HepG2 (cell line): ENCODE data around the gene SLA2. TPM values are rescaled to one million over a fixed set of nuclear protein-coding genes. Genes with fewer than 3 reads are reported as not detected.

Experiments
- FOXO4 ChIP-seq: sonication (generic); formaldehyde crosslinking; conservative IDR thresholded peaks from 2 replicates; pipeline ENCODE4 v1.8.1; 2023; ENCODE audit warnings: missing genetic modification reagents
- HNF4A ChIP-seq: sonication (generic); formaldehyde crosslinking; IDR thresholded peaks from 2 replicates; pipeline ENCODE4 v1.4.0; 2020; ENCODE audit warnings: missing genetic modification reagents
- HOXA3 ChIP-seq: sonication (generic); formaldehyde crosslinking; IDR thresholded peaks from 2 replicates; pipeline ENCODE4 v1.5.0; 2020; ENCODE audit warnings: missing genetic modification reagents
- IRF9 ChIP-seq: sonication (generic); formaldehyde crosslinking; IDR thresholded peaks from 2 replicates; pipeline ENCODE4 v1.8.0; 2022; ENCODE audit warnings: missing genetic modification reagents, mild to moderate bottlenecking, borderline replicate concordance
- MIXL1 ChIP-seq: IDR thresholded peaks from 2 replicates; pipeline ENCODE4 v1.6.1; 2016
- RCOR2 ChIP-seq: IDR thresholded peaks from 2 replicates; pipeline ENCODE4 v1.6.1; 2016; ENCODE audit warnings: missing biosample characterization, missing genetic modification reagents
- RFX1 ChIP-seq: fragments of 450-650 bp; IDR thresholded peaks from 2 replicates; pipeline ENCODE4 v1.6.1; 2017
- RXRA ChIP-seq: sonication (generic); formaldehyde crosslinking; IDR thresholded peaks from 2 replicates; pipeline ENCODE4 v1.5.1; 2020; ENCODE audit warnings: missing genetic modification reagents
- TP53 ChIP-seq: sonication (generic); formaldehyde crosslinking; conservative IDR thresholded peaks from 2 replicates; pipeline ENCODE4 v1.4.0; 2020; ENCODE audit warnings: missing genetic modification reagents
- TRIM24 ChIP-seq: sonication (generic); formaldehyde crosslinking; IDR thresholded peaks from 2 replicates; pipeline ENCODE4 v1.8.0; 2022; ENCODE audit warnings: mild to moderate bottlenecking, missing genetic modification reagents
- ZBTB8A ChIP-seq: sonication (generic); formaldehyde crosslinking; IDR thresholded peaks from 2 replicates; pipeline ENCODE4 v1.4.0; 2020; ENCODE audit warnings: mild to moderate bottlenecking, low read depth, missing genetic modification reagents, borderline replicate concordance
- ZHX1 ChIP-seq: sonication (generic); formaldehyde crosslinking; IDR thresholded peaks from 2 replicates; pipeline ENCODE4 v1.8.1; 2022; ENCODE audit warnings: low read depth, mild to moderate bottlenecking, missing genetic modification reagents
- ZNF12 ChIP-seq: sonication (generic); formaldehyde crosslinking; IDR thresholded peaks from 2 replicates; pipeline ENCODE4 v1.5.0; 2020; ENCODE audit warnings: missing genetic modification reagents
- ZNF281 ChIP-seq: sonication (generic); formaldehyde crosslinking; IDR thresholded peaks from 2 replicates; pipeline ENCODE4 v1.4.0; 2020; ENCODE audit warnings: missing genetic modification reagents, borderline replicate concordance
- ZNF33B ChIP-seq: sonication (generic); formaldehyde crosslinking; IDR thresholded peaks from 2 replicates; pipeline ENCODE4 v1.5.1; 2020; ENCODE audit warnings: mild to moderate bottlenecking, missing genetic modification reagents
- ZNF678 ChIP-seq: sonication (generic); formaldehyde crosslinking; IDR thresholded peaks from 2 replicates; pipeline ENCODE4 v1.4.0; 2020; ENCODE audit warnings: mild to moderate bottlenecking, missing genetic modification reagents
- ZNF703 ChIP-seq: sonication (generic); formaldehyde crosslinking; IDR thresholded peaks from 2 replicates; pipeline ENCODE4 v1.5.1; 2020; ENCODE audit warnings: missing genetic modification reagents, mild to moderate bottlenecking, moderate library complexity, borderline replicate concordance
- ZNF766 ChIP-seq: sonication (generic); formaldehyde crosslinking; IDR thresholded peaks from 2 replicates; pipeline ENCODE4 v1.5.0; 2020; ENCODE audit warnings: missing genetic modification reagents, borderline replicate concordance
- ZNF773 ChIP-seq: sonication (generic); formaldehyde crosslinking; IDR thresholded peaks from 2 replicates; pipeline ENCODE4 v1.4.0; 2020; ENCODE audit warnings: missing genetic modification reagents, borderline replicate concordance
- ZNF777 ChIP-seq: sonication (generic); formaldehyde crosslinking; IDR thresholded peaks from 2 replicates; pipeline ENCODE4 v1.4.0; 2020; ENCODE audit warnings: missing genetic modification reagents
- ZSCAN5A ChIP-seq: sonication (generic); formaldehyde crosslinking; IDR thresholded peaks from 2 replicates; pipeline ENCODE4 v1.8.0; 2022; ENCODE audit warnings: mild to moderate bottlenecking, missing genetic modification reagents, borderline replicate concordance
- polyA plus RNA-seq, 8 experiments: library from polyadenylated mRNA; depleted of rRNA in 3 of 8; stranded (reverse) in 7 of 8; unstranded in 1 of 8; fragments of >200 nt; fragmentation: Illumina TruSeq in 4 of 8; extraction: Trizol in 4 of 8; gene quantifications; 2 replicates each; pipeline versions ENCODE4 v1.2.1 to v1.2.3, GENCODE V29; 2011 to 2016; ENCODE audit warnings: low read depth in 4 of 8, missing spikeins in 1 of 8, mixed read lengths in 1 of 8; ENCODE audit not compliant: insufficient read depth in 1 of 8
- total RNA-seq, 5 experiments: library from RNA; depleted of rRNA; stranded (reverse); fragments of >200 nt; fragmentation: Illumina TruSeq; extraction: Trizol; gene quantifications; 2 replicates each; pipeline ENCODE4 v1.2.3, GENCODE V29; 2016; ENCODE audit warnings: low read depth in 1 of 5

Gene SLA2
- total and polyA plus RNA-seq, 2 of the 13 experiments (the other 11 are each of a cell fraction or from before 2014, with no cell fraction given), result 1.6 to 3.6 TPM

GRCh38 chr20:36607586-36608387 is 38.2 kb downstream of the SLA2 start (continued):
- TF ChIP-seq ZSCAN5A (CRISPR knock-in tag) (no peak; the same call in 1 of the 2 replicates), ZNF777 (CRISPR knock-in tag) (no peak), ZHX1 (CRISPR knock-in tag) (peak; percentile 94; the same call in 1 of the 2 replicates), ZNF33B (no peak), ZNF773 (no peak), ZNF12 (CRISPR knock-in tag) (peak; percentile 82; the same call in 1 of the 2 replicates), ZNF703 (CRISPR knock-in tag) (no peak), ZNF678 (CRISPR knock-in tag) (no peak), TP53 (CRISPR knock-in tag) (no peak), RXRA (CRISPR knock-in tag) (peak; percentile 96), ZNF281 (no peak), HNF4A (peak; percentile 92), HOXA3 (CRISPR knock-in tag) (peak; percentile 88), RFX1 (no peak), MIXL1 (peak; percentile 61; the same call in 1 of the 2 replicates), ZNF766 (CRISPR knock-in tag) (no peak), FOXO4 (CRISPR knock-in tag) (no peak), RCOR2 (CRISPR knock-in tag) (no peak), IRF9 (CRISPR knock-in tag) (0 out of 2 replicates have a peak, but pooled peaks have one; percentile 42), ZBTB8A (CRISPR knock-in tag) (no peak), TRIM24 (CRISPR knock-in tag) (no peak)
